GM18520 (cell line): ENCODE measurements around the gene CDK5RAP1.

ENCODE experiments used
- ATAC-seq: cut with Tn5 transposase; IDR thresholded peaks from one replicate; pipeline ENCODE4 v1.9.1; 2021; ENCODE audit not compliant: unreplicated experiment

CDK5RAP1 gene

GRCh38 chr20:33387177-33387576, 14.1 kb downstream of the CDK5RAP1 start:
- ATAC-seq = no peak

- no peak for ATAC-seq
These were observed 14.6 kb downstream of the CDK5RAP1 start for GRCh38 chr20:33386673-33387072.

GRCh38 chr20:33377366-33377765, 24.0 kb downstream of the CDK5RAP1 start:
- no peak for ATAC-seq

GRCh38 chr20:33373735-33374605, 27.3 kb downstream of the CDK5RAP1 start:
- no peak for ATAC-seq

- no peak for ATAC-seq
These were observed 28.3 kb downstream of the CDK5RAP1 start for GRCh38 chr20:33372993-33373441.

- no peak for ATAC-seq
These were observed 31.0 kb downstream of the CDK5RAP1 start for GRCh38 chr20:33370291-33370690.

- no peak for ATAC-seq
These were observed 38.4 kb downstream of the CDK5RAP1 start for GRCh38 chr20:33362898-33363297.

- no peak for ATAC-seq
These were observed 41.7 kb downstream of the CDK5RAP1 start for GRCh38 chr20:33359399-33360261.

GRCh38 chr20:33353013-33353402, 48.3 kb downstream of the CDK5RAP1 start:
- no peak for ATAC-seq

- ATAC-seq = no peak
These were observed 48.9 kb downstream of the CDK5RAP1 start for GRCh38 chr20:33352258-33353012.

GRCh38 chr20:33351696-33352095, 49.6 kb downstream of the CDK5RAP1 start:
- ATAC-seq = no peak

- ATAC-seq = no peak
These were observed 51.8 kb downstream of the CDK5RAP1 start for GRCh38 chr20:33349493-33349892.

GRCh38 chr20:33348136-33348937, 53.0 kb downstream of the CDK5RAP1 start:
- no peak for ATAC-seq

- ATAC-seq = no peak
These were observed 56.0 kb downstream of the CDK5RAP1 start for GRCh38 chr20:33345342-33345741.

GRCh38 chr20:33343521-33343920, 57.8 kb downstream of the CDK5RAP1 start:
- no peak for ATAC-seq

GRCh38 chr20:33339515-33340058, 61.7 kb downstream of the CDK5RAP1 start:
- ATAC-seq = no peak

- no peak for ATAC-seq
These were observed 62.7 kb downstream of the CDK5RAP1 start for GRCh38 chr20:33338467-33339258.

- ATAC-seq = no peak
These were observed 63.7 kb downstream of the CDK5RAP1 start for GRCh38 chr20:33337531-33338165.

- no peak for ATAC-seq
These were observed 64.2 kb downstream of the CDK5RAP1 start for GRCh38 chr20:33337119-33337518.
